NCI-H2107 (cell line): ENCODE results near the gene NAV2.
"Not testable (repeated sequence)": the region's sequence is repeated elsewhere in the genome, so short reads cannot be mapped to it uniquely, and the experiment has no call there.

Experiments used
- DNase-seq: peaks from one replicate; lab custom pipeline; 2025; lab: John Stamatoyannopoulos, UW

Gene NAV2

DNA sequence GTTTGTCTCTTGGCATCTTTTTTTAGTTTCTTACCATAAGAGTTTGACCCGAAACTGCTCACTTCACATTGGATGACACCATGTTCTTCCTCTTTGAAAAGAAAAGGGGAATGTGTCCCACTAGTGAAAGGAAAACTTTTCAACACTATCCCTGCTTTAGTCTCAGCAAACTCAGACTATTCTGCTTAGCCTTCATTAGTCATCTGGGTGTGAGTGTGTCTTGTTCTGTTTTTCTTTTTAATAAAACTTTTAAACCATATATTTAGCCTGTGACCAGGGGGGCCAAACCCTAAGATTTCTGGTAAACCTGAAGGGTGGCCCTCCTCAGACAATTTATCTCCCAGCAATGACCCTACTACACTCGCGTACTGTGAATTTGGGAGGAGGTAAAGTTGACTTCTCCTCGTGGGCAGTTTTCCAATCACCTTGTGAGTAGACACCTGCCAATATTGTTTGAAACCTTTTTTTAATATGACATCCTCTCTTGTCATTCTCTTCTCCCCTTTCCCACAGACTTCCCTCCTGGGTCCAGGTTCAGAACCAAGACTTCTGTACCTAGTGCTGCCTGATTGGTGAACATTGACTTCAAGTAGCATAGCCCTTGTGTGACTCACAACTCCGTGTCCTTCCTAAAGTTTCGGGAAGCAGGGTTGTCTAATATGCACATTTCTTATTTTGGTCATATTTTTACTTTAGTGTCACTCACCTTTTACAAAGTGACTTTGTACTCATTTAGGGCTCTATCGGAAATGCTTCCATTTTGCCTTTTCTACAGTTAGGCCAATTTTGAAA is 407.7 kb downstream of the NAV2 start:
- DNase-seq = no peak

DNA sequence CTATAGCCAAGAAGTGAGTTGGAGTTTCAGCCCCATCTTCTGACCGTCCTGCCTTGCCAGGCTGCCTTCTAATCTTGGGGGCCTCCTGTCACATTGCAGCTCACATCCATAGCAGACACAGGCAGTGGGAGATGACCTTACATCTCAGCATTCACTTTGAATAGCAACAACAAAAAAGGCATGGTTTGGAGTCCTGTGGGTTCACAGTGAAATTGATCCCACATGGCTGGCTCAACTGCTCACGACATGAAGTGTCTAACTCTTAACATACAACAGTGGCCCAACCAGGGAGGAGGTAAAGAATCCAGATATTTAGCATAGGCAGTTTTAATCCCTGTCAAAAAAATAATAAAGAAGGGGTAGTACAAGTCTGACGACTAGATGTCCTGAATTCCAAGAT is 409.5 kb downstream of the NAV2 start:
- no peak for DNase-seq

DNA sequence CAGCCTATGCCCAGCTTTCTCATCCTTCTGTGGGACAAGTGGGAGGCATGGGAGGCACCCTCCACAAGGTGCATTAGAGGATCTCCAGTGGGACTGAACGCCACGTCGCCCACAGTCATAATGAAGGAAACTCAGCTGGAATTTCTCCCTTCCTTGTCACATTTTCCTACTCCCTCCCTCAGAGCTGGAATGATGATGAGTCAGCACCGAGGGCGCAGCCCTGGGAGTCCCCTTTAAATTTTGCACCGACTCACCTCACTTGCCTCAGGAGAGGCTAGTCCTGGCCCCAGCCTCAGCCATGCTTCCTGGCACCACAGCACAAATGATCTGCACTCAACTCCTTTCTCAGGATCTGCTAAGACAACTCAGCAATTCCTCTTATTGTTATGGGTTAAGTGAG is 413.3 kb downstream of the NAV2 start:
- DNase-seq = no peak

DNA sequence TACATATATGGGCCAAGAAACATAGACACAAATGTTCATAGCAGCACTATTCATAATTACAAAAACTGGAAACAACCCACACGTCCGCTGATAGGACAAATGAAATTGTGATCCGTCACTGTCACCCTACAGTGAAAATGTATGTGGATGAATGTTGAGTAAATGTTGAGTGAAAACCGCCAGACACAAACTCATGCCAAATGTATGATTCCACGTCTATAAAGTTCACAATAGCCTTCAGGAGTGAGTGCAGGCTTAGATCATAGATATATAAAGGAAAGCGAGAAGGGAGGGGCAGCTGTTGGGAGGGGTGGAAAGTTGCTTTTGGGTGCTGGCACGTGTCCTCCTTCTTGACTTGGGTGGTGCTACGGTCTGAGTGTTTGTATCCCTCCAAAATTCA is 414.1 kb downstream of the NAV2 start:
- no peak for DNase-seq

DNA sequence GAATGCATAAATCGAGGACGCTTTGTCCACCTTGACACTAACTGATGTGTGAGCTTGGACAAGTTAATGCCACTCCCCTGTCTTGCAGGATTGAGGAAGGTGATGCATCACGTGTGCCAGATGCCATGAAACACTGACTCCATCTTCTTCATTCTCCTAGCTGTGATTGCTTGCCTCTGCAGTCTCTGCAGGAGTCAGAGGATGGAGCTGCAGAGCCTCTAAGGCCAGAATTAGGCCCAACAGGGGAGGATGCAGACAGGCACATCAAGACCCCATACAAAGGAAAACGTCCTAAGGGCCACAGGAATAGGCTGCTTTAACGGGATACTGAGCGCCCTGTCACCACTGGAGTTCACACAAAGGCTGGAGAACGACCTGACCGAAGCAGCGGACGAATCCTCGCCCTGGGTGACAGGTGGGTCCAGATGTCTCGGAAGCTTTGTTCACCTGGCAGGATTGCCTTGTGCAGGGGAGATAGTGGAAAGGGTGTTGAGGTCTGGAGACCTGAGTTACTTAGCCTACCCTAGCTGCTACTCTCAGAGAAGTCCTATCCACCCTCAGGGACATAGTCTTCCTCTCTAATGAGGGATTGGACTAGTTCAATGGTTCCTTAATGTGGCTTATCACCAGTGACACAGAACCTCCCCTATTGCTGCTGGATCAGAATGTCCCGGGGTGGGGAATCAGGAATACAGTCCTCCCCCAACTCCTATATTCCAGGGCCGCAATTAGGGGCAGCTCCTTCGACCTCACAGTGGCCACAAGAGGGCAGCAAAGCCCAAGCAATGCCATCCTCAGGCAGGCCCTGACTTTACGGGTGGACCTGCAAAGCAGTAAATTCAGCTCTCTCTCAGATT is 415.3 kb downstream of the NAV2 start:
- DNase-seq = peak; percentile 70

DNA sequence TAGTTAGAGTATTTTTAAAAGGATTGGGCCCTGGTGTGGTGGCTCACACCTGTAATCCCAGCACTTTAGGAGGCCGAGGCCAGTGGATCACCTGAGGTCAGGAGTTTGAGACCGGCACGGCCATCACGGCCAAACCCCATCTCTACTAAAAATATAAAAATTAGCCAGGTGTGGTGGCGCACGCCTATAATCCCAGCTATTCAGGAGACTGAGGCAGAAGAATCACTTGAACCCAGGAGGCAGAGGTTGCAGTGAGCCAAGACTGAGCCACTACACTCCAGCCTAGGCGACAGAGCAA is 415.8 kb downstream of the NAV2 start:
- not testable (repeated sequence) for DNase-seq

DNA sequence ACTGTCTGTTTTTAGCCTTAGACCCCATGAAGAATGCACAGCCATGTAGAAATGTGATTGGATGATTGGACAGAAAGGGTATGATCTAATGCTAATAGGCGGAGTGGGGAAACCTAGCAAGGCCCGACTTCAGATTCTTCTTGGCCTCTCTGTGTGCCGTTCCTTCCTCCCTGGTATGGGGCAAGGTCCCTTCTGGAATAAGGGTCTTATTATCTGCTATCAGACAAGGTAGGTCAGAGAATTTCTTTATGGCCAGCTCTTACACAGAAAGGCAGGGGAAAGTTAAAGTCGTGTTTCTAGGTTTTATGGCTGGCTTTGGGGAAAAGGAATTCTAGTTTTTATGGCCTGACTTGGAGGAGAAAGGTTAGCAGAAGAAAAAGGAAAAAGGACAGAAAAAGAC is 417.0 kb downstream of the NAV2 start:
- DNase-seq = no peak

DNA sequence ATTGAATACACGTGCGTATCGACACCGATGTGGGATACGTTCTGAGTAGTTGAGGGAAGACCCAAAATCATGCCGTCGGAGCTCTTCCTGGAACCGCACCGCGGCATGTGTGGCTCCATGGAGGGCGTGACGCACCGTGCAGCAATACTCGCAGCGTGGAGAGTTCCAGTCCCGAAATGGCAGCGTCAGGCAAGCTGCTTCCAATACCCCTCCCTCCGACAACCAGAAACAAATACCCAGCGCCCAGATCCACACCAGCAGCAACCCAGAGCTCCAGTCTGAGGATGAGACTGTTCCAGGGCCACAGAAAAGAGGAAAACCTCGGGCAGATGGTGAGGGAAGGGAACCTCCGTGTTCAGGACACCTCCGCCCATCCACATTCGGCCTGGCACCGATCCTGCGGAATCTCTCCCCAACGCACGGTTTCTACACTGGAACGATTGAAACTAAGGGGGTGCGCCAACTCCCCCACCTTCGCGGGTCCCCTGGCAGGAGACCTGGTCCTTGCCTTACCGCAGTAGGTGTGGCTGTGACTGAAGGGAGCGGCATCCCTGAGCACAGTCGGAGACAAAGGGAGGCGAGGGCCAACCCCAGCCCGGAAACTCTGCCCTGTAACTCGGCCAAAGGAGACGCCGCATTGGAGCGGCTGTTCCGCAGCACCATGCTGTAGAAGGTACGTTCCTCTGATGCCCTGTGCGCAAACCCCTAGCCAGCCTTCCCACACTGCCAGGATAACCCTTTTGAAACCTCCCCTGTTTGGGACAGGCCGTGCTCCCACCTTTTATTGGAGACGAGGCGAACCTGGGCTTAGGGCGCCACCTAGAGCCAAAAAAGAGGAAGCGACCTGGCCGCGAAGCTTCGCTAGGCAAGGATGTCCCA is 419.4 kb downstream of the NAV2 start:
- DNase-seq = peak; percentile 26

DNA sequence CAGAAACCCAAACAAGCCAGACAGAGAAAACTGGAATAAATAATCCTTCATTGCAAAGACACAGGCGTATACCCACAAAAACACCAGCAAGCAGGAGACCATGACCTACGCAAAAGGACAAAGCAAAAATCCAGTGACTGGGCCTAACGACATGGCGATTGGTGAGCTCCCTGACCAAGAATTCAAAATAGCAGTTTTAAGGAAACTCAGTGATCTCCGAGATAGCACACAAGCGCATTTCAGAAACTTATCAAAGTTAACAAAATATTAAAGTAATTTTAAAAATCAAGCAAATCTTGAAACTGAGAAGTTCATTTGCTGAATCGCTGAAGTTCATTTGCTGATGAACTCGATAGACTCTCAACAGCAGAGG is 420.0 kb downstream of the NAV2 start:
- DNase-seq = no peak

DNA sequence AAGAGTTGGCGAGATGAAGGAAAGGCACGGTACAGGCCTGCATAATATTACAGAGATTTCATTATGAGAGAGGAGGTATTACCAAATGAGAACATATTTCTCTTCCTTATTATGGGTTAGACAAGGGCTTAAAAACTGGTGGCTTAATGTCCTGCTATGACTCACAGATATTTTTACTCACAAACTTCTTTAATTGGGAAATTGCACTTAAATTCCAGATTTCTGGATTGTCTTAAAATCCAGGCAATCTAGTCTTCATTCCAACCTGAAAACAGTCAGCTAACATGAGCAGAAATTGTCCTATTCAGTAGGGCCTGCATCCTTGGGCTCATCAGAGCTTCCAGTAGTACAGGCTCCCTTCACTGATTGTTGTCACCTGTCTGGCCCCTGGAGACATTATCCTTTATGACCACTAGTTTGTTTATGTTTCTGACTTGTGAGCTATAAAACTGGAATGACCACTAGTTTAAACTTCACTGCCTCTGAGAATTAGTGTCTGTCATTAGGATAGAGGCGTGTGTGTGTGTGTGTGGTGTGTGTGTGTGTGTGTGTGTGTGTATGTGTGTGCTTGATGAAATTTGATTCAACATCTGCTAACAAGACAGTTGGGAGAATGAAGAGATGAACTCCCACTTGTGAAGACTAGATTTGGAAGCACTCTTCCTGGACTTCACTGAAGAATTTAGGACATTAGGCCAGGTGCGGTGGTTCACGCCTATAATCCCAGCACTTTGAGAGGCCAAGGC is 422.5 kb downstream of the NAV2 start:
- DNase-seq = no peak

DNA sequence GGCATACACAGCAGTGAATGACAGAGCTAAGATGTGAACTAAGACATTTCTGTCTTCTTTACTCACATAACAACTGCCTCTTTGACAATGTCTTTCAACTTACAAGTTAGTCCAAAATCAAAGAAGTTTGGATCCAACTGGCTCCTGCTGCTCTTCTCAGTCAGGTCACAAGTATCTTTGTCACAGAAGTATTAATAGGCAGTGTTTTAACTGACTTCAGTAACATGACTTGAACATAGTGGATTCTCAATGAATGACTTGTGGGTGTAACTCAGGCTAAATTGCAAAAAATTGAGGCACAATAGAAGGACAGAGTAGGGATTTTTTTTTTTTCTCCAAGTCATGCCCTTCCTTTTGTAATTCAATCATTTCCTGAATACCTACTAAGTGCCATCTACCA is 425.0 kb downstream of the NAV2 start:
- DNase-seq = no peak

DNA sequence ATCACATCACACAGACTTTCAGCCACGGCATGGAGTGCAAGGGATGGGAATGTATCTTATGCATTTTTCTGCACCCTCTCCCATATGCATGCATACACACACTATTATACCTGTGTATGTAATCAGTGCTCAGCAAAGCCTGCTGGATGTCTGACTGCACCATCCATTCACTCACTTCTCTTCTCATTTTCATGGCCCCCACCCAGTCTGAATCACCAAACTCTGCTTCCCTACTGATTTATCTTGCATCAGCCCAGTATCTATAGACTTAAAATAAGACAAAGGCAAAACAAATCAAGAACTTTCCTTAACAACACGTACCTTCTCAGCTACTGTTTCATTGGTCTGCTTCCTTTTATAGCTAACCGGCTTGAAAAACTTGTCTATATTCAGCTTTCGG is 426.1 kb downstream of the NAV2 start:
- DNase-seq = no peak

DNA sequence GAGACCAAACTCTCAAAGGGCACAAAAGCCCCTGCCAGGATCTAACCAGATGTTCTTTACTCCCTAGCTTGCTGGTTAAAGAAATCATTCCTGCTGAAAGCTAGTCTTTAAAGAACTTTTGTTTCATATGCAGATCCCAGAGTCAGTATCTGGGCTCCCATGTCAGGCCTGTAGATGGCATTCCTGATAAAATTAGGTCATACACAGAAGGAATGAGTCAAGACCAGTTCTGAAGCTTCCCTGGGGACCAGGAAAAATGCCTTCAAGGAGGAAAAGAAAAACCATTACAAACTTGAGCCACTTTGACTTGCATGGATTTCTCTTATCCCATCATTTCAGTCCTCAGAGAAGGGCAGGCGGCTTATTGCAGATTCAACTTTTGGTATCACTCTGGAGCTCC is 441.7 kb downstream of the NAV2 start:
- no peak for DNase-seq

DNA sequence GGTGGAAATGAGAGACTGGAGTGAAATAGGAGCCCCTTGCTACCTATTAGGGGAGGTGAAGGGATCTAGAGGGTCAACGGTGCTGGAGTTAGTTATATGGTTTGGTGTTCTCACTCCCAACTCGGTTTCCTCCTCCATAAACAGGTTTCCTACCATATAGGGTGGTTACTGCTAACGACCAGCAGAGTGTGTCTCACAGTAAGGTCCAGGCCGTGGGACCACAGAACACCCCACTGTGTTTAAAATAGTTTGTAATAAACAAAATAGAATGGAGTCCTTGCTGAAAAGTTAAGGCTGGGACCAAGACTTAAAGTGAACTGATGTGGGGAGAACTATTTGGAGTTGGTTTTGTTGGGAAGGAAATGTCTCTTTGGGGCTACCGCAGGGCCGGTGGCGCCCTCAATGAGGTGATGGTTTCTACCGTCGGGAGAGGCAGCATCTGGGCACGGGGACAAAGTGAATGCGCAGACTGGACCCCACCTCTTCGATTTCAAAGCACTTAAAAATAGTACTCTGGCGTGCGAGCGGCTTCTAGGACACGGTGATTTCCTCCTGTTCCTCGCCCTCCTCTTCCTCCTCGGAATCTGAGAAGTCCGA is 443.1 kb downstream of the NAV2 start:
- no peak for DNase-seq

DNA sequence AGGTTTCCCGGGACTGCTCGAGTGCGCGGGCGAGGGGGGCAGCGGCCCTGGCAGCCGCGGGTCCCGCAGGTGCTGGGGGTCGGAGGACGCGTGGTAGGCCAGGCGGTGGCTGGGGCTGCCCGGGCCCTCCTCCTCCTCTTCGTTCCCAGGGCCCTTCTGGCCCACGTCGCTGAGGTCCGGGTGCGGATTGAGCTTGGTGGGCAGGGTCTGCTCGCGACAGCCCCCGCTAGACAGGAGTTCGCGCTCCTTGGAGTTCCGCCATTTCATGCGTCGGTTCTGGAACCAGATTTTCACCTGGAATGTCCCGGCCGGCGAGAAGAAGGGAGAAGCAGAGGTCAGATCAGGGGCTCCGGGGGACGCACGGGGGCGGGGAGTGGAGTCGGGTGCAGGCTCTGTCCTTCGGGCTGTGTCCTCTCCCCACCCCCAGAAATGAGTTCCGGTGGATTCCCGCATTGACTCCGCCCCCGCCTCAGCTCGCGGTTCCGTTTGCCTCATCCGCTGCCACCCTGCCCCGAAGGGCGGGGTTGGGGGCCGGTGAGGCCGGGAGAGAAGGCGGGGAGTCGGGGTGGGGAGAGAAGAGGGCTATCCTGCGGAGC is 443.7 kb downstream of the NAV2 start:
- DNase-seq = no peak

DNA sequence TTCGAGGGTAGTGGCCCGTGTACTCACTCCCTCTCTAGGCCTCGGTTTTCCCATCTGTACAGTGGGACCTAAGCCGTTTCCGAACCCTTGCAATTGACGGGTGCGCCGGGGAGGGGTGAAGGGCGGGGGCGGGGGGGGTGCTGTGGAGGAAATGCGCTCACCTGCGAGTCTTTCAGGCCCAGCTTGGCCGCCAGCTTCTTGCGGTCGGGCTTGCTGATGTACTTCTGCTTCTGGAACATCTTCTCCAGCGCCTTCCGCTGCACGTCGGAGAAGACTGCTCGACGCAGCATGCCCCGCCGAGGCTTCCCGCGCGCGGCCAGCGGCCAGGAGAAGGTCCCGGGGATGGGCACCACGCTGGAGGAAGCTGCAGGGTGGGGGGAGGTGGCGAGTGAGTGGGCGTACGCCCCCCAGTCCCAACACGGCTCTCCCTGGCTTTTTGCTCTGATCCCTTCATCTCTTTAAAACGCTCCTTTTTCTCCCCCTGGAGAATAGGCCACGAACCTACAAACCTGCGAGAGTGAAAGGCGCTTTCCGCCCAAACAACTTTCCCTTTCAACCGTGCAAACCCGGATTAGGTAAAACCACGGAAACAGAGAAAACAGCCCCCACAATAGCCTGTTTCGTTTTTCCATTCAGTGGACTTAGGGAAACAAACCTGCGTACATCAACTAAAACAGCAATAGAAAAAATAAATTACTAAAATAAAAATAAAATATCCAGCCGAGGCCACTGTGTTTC is 444.4 kb downstream of the NAV2 start:
- DNase-seq = no peak

DNA sequence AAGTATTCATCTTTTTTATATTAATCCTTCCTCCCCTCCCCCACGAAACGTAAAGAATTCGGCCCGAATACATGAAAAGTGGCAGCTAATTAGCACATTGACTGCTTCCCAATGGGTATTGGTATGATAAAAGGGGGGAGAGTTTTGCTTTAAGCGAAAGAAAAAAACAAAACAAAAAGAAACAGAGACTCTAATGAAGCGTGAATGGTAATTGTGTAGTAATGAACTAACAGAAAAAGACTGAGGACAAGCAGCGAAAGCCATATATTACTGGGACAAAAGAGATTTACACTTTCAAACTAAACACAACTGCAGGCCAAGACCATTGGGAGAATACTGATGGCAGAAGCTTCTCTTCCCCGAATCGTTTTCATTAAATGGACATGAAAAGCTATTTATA is 445.1 kb downstream of the NAV2 start:
- DNase-seq = no peak

DNA sequence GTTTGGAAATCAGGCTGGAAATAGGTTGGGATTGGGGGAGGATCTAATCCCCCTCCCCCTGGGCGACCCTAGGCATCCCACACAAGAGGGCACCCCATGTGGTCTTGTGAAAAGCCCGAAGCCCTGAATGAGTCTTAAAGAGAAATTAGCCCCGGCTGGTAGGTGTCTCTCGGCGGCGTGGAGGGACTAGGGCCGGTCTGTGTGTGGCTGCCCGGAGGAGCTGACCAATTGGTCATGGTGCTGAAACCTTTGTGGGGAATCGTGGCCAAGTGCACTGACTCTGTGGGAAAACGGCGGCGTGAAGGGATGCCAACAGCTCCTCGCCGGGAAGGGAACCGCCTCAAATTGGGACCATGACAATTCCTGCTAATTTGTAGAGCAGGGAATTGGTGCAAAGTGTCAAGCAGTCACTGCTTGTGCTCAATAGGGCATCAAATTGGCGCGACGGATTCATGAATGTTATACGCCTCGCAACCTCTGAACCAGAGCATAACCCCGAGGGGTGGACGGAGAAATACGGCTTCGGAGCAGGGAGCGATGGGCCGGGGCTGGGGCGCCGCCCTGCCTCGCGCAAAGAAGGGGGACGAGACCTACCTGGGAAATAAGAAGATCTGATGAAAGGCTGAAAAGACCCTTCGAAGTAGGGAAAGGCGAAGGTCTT is 446.1 kb downstream of the NAV2 start:
- DNase-seq = no peak

DNA sequence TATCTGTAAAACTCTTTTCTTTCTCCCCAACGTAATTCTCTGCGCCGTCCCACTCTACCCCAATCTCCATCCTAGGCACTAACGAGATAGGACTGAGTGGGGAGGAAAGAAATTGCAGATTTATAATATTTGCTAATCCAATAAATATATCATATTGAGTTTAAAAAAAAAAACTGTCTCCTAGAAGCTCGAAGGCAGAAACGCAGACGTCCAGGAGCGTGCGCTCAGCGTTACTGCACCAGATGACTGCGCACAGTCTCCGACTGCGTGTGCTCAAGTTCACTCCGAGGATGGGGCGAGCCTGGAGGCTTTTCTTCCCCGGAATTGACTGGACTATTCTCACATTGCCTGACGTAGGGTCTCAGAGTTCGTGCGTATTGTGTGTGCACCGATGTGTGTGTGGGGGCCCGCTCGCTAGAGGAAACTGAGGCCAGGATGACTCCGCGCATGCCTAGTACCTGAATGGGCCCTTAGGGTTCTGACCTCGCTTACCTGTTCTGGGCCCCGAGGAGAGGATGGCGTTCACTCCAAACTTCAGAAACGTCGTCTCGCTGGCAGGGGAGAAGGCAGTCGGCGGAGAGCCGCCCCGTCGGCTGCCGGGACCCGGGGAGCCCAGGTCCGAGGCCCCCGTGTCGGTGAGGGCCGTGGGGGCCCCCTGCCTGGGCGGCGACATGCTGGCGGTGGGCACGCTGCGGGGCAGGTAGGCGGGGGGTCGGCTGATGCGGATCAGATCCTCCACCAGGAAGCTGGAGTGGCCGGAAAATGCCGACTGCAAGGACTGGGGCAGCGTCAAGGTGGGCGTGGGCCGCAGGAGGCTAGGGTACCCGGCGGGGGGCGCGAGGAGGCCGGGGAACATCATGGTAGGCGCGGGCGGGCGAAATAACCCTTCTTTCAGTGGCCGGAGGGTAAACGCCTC is 447.1 kb downstream of the NAV2 start:
- no peak for DNase-seq
